Measurements from ENCODE around the gene BRSK2.
"Not testable (repeated sequence)": the region's sequence is repeated elsewhere in the genome, so short reads cannot be mapped to it uniquely, and the experiment has no call there.

The BRSK2 gene

GRCh38 chr11:1407668-1408067 is 17.9 kb downstream of the BRSK2 start:
- Mint-ChIP-seq H3K36me3 (ENCODE audit: low read depth) (no peaks in the 10 kb centered on the region), H3K27ac (no peak overlapping the region), H3K4me1 (no peaks in the 10 kb centered on the region), H3K9me3 (no peaks in the 10 kb centered on the region), H3K4me3 (no peak overlapping the region), H3K27me3 (ENCODE audit: low read depth, poor library complexity) (peaks cover 9% of the 10 kb centered on the region)
- TF ChIP-seq CTCF (IDR thresholded peaks at IDR 0.05) = no peak
- no peak for DNase-seq

DNA sequence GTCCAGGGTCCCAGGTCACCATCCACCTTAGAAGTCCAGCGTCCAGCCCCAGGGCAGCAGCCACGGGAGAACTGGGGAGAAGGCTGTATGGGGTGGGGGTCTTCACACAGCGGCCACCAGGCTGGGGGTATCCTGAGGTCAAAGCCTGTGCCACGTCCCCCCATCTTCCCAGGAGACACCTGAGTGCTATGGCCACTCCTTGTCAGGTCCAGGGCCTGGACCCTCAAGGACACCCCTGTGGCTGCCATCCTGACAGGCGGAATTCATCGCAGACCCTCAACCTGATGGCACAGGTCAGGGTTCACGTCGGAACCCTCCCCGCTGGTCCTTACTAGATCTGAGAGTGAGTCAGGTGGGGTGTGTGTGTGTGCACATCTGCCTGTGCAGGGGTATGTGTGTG is 18.6 kb downstream of the BRSK2 start:
- Mint-ChIP-seq H3K27me3 (ENCODE audit: low read depth, poor library complexity) (peaks cover 9% of the 10 kb centered on the region), H3K4me3 (no peak overlapping the region), H3K4me1 (no peaks in the 10 kb centered on the region), H3K36me3 (ENCODE audit: low read depth) (no peaks in the 10 kb centered on the region), H3K27ac (no peak overlapping the region), H3K9me3 (no peaks in the 10 kb centered on the region)
- DNase-seq = no peak
- no peak for TF ChIP-seq CTCF (IDR thresholded peaks at IDR 0.05)

DNA sequence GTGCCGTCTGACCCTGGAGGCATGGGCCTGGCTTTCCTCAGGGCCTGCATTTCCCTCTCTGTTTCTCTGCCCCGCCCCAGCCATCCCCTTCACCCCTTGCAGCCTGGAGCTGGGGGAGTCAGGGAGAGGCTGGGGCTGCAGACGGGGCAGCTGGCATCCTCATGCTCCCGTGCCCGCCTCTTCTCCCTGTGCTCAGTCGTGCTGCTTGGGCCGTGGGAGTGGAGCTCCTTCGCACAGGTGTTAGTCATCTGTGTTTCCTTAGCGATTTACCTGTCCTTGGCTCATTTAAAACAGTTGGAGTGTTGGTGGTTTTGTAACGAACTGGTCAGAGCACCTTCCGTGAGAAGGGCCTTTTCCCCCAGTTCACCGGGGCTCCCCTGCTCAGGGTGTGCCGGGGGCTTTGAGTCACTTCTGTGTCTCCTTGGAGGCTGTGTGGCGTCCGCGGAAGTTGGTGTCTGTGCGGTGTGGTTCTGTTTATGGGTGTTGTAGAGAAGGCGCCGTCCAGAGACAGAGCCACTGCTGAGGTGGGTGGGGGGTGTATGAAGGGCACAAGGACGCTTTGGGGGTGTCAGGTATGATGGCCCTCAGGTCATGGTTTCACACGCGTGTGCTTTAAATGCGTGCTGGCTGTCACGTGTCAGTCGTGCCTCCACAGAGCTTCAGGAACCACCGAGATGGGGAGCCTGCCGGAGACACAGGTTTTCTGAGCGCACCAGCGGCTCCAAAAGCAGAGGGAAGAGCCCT is 19.5 kb downstream of the BRSK2 start:
- H3K4me3 Mint-ChIP-seq = no peak overlapping the region
- no peak overlapping the region for H3K27ac Mint-ChIP-seq
- DNase-seq = no peak
- no peak for TF ChIP-seq CTCF (IDR thresholded peaks at IDR 0.05)
- H3K4me1 Mint-ChIP-seq = no peaks in the 10 kb centered on the region
- H3K27me3 Mint-ChIP-seq (ENCODE audit: low read depth, poor library complexity) = peaks cover 9% of the 10 kb centered on the region
- peaks cover 6% of the 10 kb centered on the region for H3K9me3 Mint-ChIP-seq
- H3K36me3 Mint-ChIP-seq (ENCODE audit: low read depth) = no peaks in the 10 kb centered on the region

GRCh38 chr11:1409852-1410125 is 20.1 kb downstream of the BRSK2 start:
- not testable (repeated sequence) for H3K27ac Mint-ChIP-seq; H3K4me3 Mint-ChIP-seq; H3K4me1 Mint-ChIP-seq; DNase-seq; H3K36me3 Mint-ChIP-seq (ENCODE audit: low read depth); H3K27me3 Mint-ChIP-seq (ENCODE audit: low read depth, poor library complexity)
- H3K9me3 Mint-ChIP-seq = peaks cover 11% of the 10 kb centered on the region

GRCh38 chr11:1410366-1411291 is 20.9 kb downstream of the BRSK2 start:
- Mint-ChIP-seq H3K27ac (no peak overlapping the region), H3K4me3 (no peak overlapping the region), H3K36me3 (ENCODE audit: low read depth) (no peaks in the 10 kb centered on the region), H3K4me1 (no peaks in the 10 kb centered on the region), H3K9me3 (peaks cover 19% of the 10 kb centered on the region), H3K27me3 (ENCODE audit: low read depth, poor library complexity) (peaks cover 9% of the 10 kb centered on the region)
- DNase-seq = no peak
- no peak for TF ChIP-seq CTCF (IDR thresholded peaks at IDR 0.05)

GRCh38 chr11:1411301-1411700 is 21.6 kb downstream of the BRSK2 start:
- no peaks in the 10 kb centered on the region for H3K4me1 Mint-ChIP-seq
- peaks cover 4% of the 10 kb centered on the region for H3K27me3 Mint-ChIP-seq (ENCODE audit: low read depth, poor library complexity)
- H3K36me3 Mint-ChIP-seq (ENCODE audit: low read depth) = no peaks in the 10 kb centered on the region
- no peak for TF ChIP-seq CTCF (IDR thresholded peaks at IDR 0.05)
- H3K4me3 Mint-ChIP-seq = no peak overlapping the region
- no peak overlapping the region for H3K27ac Mint-ChIP-seq
- H3K9me3 Mint-ChIP-seq = peaks cover 26% of the 10 kb centered on the region
- no peak for DNase-seq

GRCh38 chr11:1411739-1412138 is 22.0 kb downstream of the BRSK2 start:
- H3K4me1 Mint-ChIP-seq; DNase-seq; H3K27ac Mint-ChIP-seq; H3K4me3 Mint-ChIP-seq; H3K36me3 Mint-ChIP-seq (ENCODE audit: low read depth); H3K27me3 Mint-ChIP-seq (ENCODE audit: low read depth, poor library complexity): not testable (repeated sequence)
- H3K9me3 Mint-ChIP-seq = peaks cover 31% of the 10 kb centered on the region

All from nephron progenitor cell (in vitro differentiated cells).